Subcutaneous abdominal adipose tissue (tissue), 5 donors: ENCODE results near the gene MDM4.
A peak's percentile ranks its signal among the peaks of the same experiment; 100 is the strongest.

Experiments used
- H3K27ac ChIP-seq: one replicate; pipeline ENCODE4 v1.7.0; 2013; ENCODE audit warnings: low read depth, mild to moderate bottlenecking, inconsistent platforms, low read length, moderate library complexity
- H3K27me3 ChIP-seq, 5 donors: one replicate each; pipeline ENCODE4 v1.7.0; 2013; ENCODE audit warnings: low read length in 5 of 5, inconsistent platforms in 1 of 5; ENCODE audit not compliant: control insufficient read depth in 5 of 5, insufficient read depth in 4 of 5
- H3K36me3 ChIP-seq, 5 donors: one replicate each; pipeline ENCODE4 v1.7.0; 2013; ENCODE audit warnings: low read length in 5 of 5; ENCODE audit not compliant: control insufficient read depth in 5 of 5, insufficient read depth in 5 of 5
- H3K4me1 ChIP-seq, 5 donors: one replicate each; pipeline ENCODE4 v1.7.0; 2013; ENCODE audit warnings: low read length in 5 of 5, mild to moderate bottlenecking in 3 of 5, moderate library complexity in 1 of 5; ENCODE audit not compliant: control insufficient read depth in 5 of 5, insufficient read depth in 5 of 5
- H3K4me3 ChIP-seq, 5 donors: one replicate each; pipeline ENCODE4 v1.7.0; 2013; ENCODE audit warnings: low read length in 5 of 5, low read depth in 1 of 5
- H3K9ac ChIP-seq, 5 donors: one replicate each; pipeline ENCODE4 v1.7.0; 2013; ENCODE audit warnings: low read length in 5 of 5, mild to moderate bottlenecking in 4 of 5, moderate library complexity in 3 of 5
- H3K9me3 ChIP-seq, 5 donors: one replicate each; pipeline ENCODE4 v1.7.0; 2013; ENCODE audit warnings: low read length in 5 of 5; ENCODE audit not compliant: control insufficient read depth in 5 of 5
- donor health status: healthy.
- donor health status: healthy.
- donor health status: healthy.
- donor health status: healthy.
- donor health status: healthy.

Gene MDM4

DNA sequence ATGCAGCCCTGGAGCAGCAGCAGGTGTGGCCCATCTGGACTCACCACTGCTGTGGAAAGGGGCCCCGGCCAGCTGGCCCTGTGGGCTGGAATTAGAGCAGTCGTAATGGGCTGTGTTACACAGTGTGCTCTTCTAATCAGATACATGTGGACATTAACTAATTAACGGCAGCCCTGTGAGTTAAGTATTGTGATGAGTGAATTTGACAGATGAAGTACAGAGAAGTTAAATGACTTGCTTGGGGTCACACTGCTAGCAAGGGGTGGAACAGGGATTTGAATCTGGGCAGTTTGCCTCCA is 58.6 kb downstream of the MDM4 start:
- Histone ChIP-seq H3K9ac (no peak overlapping the region), H3K36me3 (peaks cover 0 to 13% (median 0%) of the 10 kb centered on the region in 5 donors), H3K4me1 (peaks cover 0 to 22% (median 16%) of the 10 kb centered on the region in 5 donors)

DNA sequence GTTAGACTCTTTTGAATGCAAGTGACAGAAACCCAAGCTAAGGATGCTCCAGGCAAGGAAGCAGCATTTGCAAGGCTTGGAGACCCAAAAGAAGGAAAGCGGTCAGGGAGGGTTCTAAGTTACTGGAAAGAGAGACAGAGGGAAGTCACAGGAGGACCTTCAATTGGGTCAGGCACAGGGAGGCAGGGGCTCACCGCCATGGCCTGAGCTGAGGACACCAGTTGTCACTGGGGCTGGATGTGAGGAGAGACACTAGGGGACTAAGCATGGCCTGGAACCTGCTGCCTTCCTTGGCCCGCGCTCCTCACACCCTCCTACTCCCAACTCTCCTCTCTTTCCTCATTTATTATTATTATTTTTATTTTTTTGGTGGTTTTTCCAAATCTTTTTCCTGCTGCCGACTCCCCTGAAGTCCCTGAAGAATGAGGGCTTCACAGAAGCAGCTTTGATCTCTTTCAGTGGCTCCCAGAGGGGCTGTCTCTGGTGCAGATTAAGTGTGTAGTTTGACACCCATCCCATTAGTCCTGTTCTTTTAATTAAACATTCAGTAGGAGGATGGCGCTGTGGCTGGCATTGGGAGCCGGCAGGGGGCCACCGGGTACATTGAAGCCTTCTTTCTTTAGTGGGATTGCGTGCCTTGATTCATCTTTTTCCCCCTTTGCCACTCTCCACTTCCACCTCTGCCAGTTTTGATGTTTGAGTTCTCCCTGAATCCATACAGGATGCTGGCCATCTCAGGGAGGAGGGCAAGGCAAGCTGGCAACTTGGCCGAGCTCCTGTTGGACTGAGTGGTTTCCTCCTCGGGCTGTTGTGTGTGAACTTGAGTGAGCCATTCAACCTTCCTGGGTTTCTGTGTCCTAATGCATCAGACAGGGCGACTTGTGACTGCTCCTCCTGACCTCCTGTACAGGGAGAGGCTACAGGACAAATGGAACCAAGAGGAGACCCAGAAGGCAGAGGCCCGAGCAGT is 59.3 kb downstream of the MDM4 start:
- Histone ChIP-seq H3K4me3 (no peak overlapping the region), H3K36me3 (peaks cover 0 to 13% (median 0%) of the 10 kb centered on the region in 5 donors), H3K4me1 (peaks cover 0 to 22% (median 16%) of the 10 kb centered on the region in 5 donors), H3K9me3 (no peaks in the 10 kb centered on the region), H3K9ac (no peak overlapping the region), H3K27ac (no peak overlapping the region), H3K27me3 (no peaks in the 10 kb centered on the region)

More for the DNA sequence above, 58.6 kb downstream of the MDM4 start:
- H3K4me3 ChIP-seq, result no peak overlapping the region
- H3K9me3 ChIP-seq, result no peaks in the 10 kb centered on the region
- H3K27ac ChIP-seq, result no peak overlapping the region
- no peaks in the 10 kb centered on the region for H3K27me3 ChIP-seq

DNA sequence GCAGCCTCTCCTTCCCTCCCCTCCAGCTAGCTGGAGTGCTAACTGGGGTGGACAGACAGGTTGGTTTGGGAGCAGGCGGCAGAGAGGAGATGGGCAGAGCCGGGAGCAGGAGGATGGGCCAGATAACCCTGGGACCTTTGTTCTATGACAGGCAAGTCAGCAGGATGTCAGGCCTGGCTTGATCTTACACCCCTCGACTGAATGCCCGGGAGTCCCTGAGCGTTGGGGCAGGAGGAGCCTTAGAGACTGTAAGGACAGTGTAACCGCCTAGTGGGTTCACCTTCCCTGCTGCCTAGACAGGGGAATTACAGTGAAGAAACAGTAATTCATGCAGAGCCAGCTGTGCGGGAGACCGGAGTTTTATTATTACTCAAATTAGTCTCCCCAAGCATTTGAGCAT is 60.2 kb downstream of the MDM4 start:
- H3K9me3 ChIP-seq, result no peaks in the 10 kb centered on the region
- H3K4me3 ChIP-seq, result no peak overlapping the region
- peaks cover 0 to 13% (median 0%) of the 10 kb centered on the region in 5 donors for H3K36me3 ChIP-seq
- H3K27me3 ChIP-seq, result no peaks in the 10 kb centered on the region
- no peak overlapping the region for H3K27ac ChIP-seq
- peaks cover 0 to 22% (median 16%) of the 10 kb centered on the region in 5 donors for H3K4me1 ChIP-seq
- H3K9ac ChIP-seq, result no peak overlapping the region

DNA sequence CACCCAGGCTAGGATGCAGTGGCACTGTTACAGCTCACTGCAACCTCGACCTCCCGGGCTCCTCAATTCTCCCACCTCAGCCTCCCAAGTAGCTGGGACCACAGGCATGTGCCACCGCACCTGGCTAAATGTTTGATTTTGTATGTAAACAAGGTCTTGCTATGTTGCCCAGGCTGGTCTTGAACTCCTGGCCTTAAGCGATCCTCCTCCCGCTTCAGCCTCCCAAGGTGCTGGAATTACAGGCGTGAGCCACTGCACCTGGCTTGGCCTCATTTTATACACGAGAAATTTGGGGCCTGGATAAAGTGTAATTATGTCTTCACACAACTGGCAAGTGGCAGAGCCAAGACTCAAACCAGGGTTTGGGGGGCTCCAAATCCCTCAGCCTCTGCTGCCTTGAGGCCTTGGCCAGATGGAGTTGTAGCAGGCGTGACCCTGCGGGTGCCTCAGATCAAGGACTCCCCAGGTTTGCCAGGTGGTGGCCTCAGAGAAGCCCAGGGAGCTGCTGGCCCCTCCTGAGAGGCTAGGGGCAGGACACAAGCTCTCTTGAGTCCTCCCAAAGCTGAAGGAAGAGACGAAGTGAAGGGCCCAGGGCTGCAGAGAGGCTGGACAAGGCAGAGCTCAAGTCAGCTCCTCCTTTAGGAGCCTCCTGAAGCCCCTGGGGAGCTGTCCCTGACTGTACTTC is 61.7 kb downstream of the MDM4 start:
- no peak overlapping the region for H3K27ac ChIP-seq
- H3K27me3 ChIP-seq, result no peaks in the 10 kb centered on the region
- H3K36me3 ChIP-seq, result peaks cover 0 to 13% (median 0%) of the 10 kb centered on the region in 5 donors
- no peaks in the 10 kb centered on the region for H3K9me3 ChIP-seq
- H3K9ac ChIP-seq, result no peak overlapping the region
- H3K4me1 ChIP-seq, result peaks cover 0 to 22% (median 16%) of the 10 kb centered on the region in 5 donors
- H3K4me3 ChIP-seq, result no peak overlapping the region

DNA sequence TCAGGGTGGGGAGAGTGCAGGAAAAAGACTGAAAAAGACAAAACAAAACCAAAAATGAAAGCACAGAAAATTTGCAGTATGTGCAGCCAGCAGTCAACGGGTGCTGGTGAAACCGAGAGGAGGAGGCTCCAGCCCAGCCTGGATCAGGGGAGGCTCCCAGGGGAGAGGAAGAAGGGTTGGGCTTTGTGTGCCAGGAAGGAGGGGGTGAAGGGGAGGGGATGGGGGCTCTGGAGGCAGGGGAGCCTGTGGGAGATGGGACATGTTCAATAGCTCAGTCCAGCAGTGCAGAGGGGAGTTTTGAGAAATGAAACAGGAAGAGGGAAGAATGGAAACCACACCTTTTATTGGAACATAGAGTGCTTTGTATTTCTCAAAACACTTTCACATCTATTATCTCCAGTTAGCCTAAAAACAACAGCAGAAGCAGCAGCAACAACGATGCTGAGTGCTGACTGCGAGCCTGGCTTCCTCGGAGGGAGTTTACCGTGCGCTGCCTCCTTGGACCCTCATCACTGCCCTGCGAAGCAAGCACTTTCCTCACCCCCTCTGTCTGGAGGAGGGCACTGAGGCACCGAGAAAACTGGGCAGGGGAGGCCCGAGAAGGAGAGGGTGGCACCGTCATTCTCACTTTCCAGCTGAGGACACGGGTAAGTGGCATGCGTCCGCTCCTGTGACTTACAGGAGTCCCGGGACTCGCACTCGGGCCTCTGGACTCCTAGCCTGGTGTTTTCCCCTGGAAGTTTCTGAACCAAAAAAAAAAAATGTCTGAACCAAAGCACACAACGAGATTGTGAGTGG is 62.9 kb downstream of the MDM4 start:
- Histone ChIP-seq H3K36me3 (peaks cover 0 to 1% (median 0%) of the 10 kb centered on the region in 5 donors), H3K27ac (no peak overlapping the region)

DNA sequence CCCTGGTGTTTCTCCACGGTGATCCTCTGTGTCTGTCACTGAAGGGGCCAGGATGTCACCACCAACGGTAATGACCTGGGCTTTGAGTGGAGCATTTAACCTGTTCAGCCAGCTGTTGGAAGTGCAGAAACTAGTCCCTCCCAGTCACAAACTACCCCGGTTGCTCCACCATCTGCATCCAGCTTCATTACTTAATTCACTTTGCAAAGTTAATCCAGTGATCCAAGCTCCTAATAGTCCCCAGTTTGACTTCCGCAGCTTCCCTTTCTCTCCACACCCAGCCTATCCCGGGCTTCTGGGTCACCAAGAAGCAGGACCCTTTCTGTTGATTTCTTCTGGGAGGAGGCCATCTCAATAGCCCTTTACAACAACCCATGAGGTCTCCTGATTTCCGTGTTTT is 63.5 kb downstream of the MDM4 start:
- Histone ChIP-seq H3K4me1 (peaks cover 0 to 16% (median 13%) of the 10 kb centered on the region in 5 donors), H3K36me3 (no peaks in the 10 kb centered on the region), H3K9me3 (no peaks in the 10 kb centered on the region), H3K4me3 (peak overlapping the region in 3 of 5 donors; percentile 57 to 67 (median 58)), H3K27me3 (no peaks in the 10 kb centered on the region), H3K9ac (no peak overlapping the region), H3K27ac (no peak overlapping the region)

More for the DNA sequence above, 62.9 kb downstream of the MDM4 start:
- Histone ChIP-seq H3K9ac (peak overlapping the region in 3 of 5 donors; percentile 8 to 48 (median 31)), H3K9me3 (no peaks in the 10 kb centered on the region), H3K27me3 (no peaks in the 10 kb centered on the region), H3K4me1 (peaks cover 0 to 20% (median 15%) of the 10 kb centered on the region in 5 donors), H3K4me3 (peak overlapping the region; percentile 17 to 67 (median 58))

DNA sequence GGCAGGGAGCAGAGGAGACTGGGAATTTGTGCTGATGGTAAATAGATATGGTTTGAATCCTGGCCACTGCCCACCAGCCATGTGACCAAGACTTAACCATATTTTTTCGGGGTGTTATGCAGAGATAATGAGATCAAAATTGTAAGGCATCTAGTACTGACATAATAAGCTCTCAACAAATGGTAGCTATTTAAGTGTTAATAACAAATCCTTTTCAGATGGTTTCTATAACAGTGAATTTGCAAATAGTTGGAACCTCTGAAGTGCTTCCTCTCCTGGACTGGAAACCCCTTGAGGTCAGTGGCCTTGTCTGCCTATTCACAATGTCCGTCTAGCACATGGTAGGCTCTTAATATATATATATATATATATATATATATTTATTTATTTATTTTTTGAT is 64.7 kb downstream of the MDM4 start:
- H3K27me3 ChIP-seq, result no peaks in the 10 kb centered on the region
- H3K27ac ChIP-seq, result no peak overlapping the region

DNA sequence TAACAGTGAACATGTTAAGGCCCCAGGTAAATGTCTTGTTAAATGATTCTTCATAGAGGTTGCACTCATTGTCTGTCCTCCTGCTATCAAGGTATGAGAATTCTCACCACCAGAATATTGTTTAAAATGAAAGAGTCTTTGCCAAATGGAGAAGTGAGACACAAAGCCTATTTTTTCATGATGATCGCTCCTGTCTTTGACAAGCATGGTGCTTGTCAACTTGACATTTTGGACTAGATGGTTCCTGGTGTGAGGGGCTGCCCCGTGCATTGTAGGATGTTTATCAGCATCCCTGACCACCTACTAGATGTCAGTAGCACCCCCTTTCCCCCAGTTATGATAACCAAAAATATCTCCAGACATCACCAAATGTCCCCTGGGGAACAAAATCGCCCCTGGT is 65.6 kb downstream of the MDM4 start:
- Histone ChIP-seq H3K9me3 (no peaks in the 10 kb centered on the region), H3K27ac (no peak overlapping the region), H3K4me3 (no peak overlapping the region), H3K4me1 (peaks cover 0 to 14% (median 11%) of the 10 kb centered on the region in 5 donors), H3K27me3 (no peaks in the 10 kb centered on the region), H3K9ac (no peak overlapping the region), H3K36me3 (no peaks in the 10 kb centered on the region)

More for the DNA sequence above, 64.7 kb downstream of the MDM4 start:
- Histone ChIP-seq H3K4me1 (peaks cover 0 to 14% (median 11%) of the 10 kb centered on the region in 5 donors), H3K36me3 (no peaks in the 10 kb centered on the region), H3K9ac (no peak overlapping the region), H3K9me3 (no peaks in the 10 kb centered on the region), H3K4me3 (no peak overlapping the region)

DNA sequence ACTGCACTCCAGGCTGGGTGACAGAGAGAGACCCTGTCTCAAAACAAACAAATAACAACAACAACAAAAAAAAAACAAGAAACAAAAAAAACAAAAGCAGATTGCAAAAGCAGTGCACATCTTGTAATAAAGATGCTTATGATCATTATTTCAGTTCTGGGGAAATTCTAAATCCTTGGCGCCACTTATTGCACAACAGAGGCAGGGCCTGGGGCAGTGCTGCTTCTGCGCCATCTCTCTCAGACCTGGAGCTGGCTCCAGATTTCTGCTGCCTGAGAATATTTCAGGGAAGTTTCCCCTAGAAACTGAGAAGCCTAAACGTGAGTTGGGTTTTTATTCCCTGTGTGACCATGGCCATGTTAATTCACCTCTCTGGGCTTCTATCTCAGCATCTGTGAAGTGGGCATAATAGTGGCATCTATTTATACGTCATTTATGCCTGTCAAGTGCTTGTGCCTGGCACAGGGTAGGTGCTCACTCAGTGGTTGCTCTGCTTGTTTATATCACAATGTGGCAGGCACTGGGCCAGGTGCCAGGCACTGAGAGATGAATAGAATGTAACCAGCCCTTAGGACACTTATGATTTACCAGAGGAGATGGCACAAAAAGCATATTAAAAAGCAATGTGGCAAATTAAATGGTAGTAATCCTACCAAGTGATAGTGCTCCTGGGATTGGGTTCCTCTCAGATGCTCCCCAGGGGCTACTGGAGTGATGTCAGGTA is 67.9 kb downstream of the MDM4 start:
- H3K27me3 ChIP-seq, result no peaks in the 10 kb centered on the region
- H3K4me1 ChIP-seq, result peaks cover 0 to 3% (median 3%) of the 10 kb centered on the region in 5 donors
- H3K4me3 ChIP-seq, result no peak overlapping the region
- no peak overlapping the region for H3K27ac ChIP-seq
- no peaks in the 10 kb centered on the region for H3K36me3 ChIP-seq
- H3K9ac ChIP-seq, result no peak overlapping the region
- H3K9me3 ChIP-seq, result no peaks in the 10 kb centered on the region
